Endothelial cell of hepatic sinusoid (primary cell): ENCODE data around the gene ANAPC2.

Experiments
- in situ Hi-C: cut with HindIII; loops from 2 replicates; pipeline ENCODE4 v1.10.0; 2017; ENCODE audit warnings: low sequenced_read_pairs

The ANAPC2 gene, protein sequence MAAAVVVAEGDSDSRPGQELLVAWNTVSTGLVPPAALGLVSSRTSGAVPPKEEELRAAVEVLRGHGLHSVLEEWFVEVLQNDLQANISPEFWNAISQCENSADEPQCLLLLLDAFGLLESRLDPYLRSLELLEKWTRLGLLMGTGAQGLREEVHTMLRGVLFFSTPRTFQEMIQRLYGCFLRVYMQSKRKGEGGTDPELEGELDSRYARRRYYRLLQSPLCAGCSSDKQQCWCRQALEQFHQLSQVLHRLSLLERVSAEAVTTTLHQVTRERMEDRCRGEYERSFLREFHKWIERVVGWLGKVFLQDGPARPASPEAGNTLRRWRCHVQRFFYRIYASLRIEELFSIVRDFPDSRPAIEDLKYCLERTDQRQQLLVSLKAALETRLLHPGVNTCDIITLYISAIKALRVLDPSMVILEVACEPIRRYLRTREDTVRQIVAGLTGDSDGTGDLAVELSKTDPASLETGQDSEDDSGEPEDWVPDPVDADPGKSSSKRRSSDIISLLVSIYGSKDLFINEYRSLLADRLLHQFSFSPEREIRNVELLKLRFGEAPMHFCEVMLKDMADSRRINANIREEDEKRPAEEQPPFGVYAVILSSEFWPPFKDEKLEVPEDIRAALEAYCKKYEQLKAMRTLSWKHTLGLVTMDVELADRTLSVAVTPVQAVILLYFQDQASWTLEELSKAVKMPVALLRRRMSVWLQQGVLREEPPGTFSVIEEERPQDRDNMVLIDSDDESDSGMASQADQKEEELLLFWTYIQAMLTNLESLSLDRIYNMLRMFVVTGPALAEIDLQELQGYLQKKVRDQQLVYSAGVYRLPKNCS

GRCh38 chr9:137188490-137189296, at the start of gene ANAPC2, which contains the start of gene SSNA1:
TSS of gene ANAPC2 (minus strand) at chr9:137188560. CDS start at chr9:137188532, 28 bp downstream.
TSS of gene SSNA1 (plus strand) at chr9:137188676. CDS start at chr9:137188727, 51 bp downstream.
- in situ Hi-C loops: no loop called here

GRCh38 chr9:137236936-137237421, 48.6 kb upstream of the ANAPC2 start:
- in situ Hi-C loops: no loop called here

DNA sequence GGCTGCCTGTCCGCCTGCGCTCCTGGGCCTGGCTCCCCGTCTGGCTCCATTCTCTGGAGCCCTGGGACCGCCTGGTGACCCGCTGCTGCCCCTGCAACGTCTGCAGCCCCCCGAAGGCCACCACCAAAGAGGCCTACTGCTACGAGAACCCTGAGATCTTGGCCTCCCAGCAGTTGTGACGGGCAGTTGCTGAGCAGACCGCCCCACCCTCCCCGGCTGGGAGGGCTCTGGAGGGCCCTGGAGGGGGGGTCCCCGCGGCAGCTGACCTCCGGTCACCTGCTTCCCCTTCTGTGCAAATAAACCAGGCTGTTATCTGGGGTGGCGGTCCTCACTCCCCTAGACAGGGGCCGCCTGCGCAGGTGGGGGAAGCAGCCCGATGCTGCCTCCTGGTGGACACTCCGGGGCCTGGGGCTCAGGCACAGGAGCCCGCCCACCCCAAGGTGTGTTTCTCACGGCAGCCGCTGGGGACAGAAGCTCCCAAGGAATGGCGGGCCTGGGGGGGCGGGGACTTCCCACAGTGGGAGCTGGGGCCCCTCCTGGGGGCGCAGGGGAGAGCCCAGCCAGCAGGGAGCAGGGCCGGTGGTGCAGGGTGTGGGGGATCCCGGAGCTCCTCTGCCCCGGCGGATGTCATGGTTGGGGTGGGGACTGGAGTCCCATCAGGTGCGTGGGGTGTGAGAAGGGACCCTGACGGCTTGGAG, 48.0 kb upstream of the ANAPC2 start:
- in situ Hi-C loops: no loop called here

DNA sequence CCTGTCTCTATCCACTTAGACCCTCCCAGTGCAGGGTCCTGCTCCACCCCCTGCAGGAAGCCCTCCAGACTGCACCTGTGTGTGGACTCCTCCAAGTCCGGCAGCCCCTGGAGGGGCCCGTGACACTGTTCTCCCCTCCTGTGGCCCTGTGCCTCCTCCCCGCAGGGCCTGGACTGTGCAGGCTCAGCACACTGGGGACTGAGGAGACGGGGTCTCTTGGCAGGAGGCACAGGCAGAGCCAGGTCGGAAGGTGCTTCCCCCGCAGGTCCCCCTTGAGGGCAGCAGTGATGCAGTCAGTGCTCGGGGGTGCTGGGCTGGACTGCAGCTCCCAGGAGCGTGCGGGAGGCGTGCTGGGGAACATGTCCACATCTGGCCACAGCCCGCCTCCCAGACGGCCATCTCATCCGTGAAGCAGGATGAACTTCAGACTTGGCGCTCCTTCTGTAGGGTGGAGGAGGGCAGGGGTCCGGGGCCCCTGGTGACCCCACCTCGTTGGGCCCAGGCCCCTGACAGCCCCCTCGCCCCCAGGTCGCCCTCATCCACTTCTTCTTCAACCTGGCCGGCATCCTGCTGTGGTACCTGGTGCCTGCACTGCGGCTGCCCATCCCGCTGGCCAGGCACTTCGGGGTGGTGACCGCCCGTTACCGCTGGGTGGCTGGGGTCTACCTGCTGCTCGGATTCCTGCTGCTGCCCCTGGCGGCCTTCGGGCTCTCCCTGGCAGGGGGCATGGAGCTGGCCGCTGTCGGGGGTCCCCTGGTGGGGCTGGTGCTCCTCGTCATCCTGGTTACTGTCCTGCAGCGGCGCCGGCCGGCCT, 47.3 kb upstream of the ANAPC2 start:
- in situ Hi-C loops: no loop called here

DNA sequence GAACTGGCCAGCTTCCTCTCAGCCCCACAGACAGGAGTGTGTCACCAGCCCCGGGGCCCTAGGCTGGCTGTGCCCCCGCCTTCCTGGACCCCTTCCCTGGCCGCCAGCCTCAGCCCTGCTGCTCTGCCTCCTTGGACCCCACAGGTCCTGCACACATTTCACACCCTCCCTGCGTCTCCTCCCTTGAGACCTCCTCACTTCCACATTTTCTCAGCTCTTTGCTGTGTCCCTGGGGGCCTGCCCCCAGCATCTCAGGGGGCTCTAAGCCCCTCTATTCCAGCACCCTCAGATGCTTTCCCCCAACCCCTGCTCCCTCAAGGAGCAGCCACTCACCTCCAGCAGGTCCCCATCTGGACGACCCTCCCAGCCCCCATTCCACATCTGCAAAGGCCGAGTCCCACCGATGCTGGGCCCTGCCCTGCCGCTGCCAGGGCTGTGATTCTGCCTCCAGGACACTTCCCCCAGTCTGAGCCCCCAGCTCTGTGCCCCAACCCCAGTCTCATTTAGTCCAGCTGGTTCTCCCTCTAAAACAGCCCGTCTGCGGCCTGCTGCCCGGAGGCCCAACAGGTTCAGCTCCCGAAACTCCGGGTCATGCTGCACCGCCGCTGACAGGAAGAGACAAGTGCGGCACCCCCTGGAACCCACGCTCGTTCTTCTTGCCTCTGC, 46.5 kb upstream of the ANAPC2 start:
- in situ Hi-C loops: no loop called here

DNA sequence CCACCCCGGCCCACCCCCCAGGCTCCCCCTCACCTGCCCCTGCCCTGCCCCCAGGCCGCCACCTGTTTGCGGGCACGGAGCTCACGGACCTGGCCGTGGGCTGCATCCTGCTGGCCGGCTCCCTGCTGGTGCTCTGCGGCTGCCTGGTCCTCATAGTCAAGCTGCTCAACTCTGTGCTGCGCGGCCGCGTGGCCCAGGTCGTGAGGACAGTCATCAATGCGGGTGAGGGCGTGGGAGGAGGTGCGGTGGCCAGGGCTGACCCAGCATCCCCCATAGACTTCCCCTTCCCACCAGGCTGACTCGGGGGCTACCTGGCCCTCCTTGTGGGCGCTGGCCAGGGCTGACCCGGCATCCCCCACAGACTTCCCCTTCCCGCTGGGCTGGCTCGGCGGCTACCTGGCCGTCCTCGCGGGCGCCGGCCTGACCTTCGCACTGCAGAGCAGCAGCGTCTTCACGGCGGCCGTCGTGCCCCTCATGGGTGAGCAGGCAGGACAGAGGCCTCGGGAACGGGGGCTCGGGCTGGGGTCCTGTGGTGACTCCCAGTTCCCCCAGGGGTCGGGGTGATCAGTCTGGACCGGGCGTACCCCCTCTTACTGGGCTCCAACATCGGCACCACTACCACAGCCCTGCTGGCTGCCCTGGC, 45.8 kb upstream of the ANAPC2 start:
- in situ Hi-C loops: no loop called here

- in situ Hi-C loops: no loop called here
These were observed 45.0 kb upstream of the ANAPC2 start for GRCh38 chr9:137233143-137233980.

GRCh38 chr9:137232510-137232909, 44.1 kb upstream of the ANAPC2 start:
- in situ Hi-C loops: no loop called here

- in situ Hi-C loops: no loop called here
These were observed 43.7 kb upstream of the ANAPC2 start for GRCh38 chr9:137232101-137232500.

DNA sequence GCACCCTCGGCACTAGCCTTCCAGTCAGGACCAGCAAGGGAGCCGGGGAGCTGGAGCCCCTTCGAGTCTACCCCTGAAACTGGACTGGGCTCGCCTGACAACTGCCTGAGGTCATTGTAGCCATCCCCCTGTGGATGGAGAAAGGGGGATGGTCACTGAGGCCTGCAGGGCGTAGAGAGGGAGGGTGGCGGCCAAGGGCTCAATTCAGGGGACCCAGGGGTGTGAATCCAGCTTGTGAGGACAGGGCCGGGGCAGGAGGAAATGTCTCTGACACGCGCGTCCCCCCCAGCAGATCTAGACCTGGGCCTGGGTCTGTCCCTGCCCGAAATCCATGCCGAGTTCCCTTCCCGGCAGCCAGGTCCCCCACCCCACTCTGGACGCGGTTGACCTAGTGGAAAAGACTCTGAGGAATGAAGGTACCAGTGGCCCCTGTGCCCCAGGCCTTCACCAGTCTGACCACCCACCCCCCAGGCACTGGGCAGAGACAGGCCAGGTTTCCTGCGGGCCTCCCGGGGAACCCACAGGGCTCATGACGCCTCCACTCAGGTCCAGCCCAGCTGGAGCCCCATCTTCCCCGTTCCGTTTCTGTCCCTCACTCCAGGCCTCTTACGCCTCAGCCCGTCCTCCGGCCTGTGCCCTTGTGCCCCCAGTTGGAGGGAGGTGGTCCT, 43.1 kb upstream of the ANAPC2 start:
- in situ Hi-C loops: no loop called here

DNA sequence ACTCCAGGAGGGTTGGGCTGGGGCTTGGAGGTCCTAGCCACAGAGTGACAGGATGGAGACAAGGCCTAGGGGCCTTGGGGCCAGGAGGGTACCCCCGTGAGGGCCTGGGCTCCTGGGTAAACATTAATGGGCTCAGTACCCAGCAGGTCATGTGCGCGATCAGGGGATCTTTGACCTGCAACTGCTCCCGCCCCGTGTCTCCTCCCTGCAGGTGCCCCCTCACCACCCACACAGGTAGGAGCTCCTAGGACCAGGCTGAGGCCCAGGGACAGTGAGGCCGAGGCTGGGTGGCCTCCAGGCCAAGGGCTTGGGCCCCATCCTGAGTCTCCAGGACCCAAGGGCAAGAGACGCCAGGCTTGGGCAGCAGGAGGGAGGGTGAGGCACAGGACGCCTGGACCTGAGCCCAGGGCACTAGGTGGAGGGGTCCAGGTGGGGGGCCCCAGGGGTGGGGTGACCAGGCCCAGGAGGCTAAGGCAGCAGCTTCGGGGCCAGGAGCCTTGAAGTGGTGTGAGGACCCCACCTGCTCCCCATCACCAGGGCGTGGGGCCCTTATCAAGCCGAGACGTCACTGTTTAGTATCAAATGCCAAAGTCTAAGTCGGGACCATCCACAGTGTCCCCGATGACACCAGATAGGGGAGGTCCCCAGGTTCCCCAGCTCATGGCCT, 42.5 kb upstream of the ANAPC2 start, which contains the start of gene SLC34A3:
Gene SLC34A3, plus strand, starts transcription at position 197 of the 667 bp plus-strand sequence. CDS start 802 bp downstream, outside the sequence.
- in situ Hi-C loops: no loop called here

DNA sequence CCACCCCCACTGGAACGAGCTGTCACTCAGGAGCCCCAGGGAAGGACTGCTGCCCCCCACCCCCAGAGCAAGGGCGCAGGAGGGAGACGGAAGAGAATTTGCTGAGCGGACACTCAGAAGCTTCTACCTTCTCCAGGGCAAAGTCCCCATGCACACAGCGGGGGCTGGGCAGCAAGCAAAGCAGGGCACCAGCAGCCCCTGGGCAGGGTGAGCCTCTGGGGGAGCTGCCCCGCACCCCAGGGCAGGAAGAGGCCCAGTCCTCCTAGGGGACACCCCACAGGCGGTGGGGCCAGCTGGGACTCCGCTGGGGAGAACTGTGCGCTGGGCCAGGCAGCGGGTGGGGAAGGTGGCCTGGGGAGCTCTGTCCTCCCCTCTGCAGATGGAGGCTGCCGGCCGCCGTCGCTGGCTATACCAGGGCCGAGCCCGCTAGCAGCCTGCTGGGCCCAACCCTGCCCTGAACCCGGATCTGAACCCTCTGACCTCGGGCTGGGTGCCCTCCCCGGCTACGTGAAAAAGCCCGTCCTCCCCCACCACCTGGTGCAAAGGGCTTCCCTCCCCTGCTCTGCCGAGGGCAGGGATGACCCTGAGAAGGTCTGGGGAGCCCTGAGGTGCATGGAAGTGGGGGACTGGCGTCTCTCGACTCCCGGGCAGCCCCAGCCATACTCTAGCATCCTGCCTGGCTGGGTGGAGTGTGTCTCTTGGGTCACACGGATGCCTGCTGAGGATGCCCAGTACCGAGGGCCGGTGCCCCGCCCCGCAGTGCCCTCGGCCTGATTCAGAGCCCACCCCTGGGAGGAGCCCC, 41.7 kb upstream of the ANAPC2 start:
- in situ Hi-C loops: no loop called here

DNA sequence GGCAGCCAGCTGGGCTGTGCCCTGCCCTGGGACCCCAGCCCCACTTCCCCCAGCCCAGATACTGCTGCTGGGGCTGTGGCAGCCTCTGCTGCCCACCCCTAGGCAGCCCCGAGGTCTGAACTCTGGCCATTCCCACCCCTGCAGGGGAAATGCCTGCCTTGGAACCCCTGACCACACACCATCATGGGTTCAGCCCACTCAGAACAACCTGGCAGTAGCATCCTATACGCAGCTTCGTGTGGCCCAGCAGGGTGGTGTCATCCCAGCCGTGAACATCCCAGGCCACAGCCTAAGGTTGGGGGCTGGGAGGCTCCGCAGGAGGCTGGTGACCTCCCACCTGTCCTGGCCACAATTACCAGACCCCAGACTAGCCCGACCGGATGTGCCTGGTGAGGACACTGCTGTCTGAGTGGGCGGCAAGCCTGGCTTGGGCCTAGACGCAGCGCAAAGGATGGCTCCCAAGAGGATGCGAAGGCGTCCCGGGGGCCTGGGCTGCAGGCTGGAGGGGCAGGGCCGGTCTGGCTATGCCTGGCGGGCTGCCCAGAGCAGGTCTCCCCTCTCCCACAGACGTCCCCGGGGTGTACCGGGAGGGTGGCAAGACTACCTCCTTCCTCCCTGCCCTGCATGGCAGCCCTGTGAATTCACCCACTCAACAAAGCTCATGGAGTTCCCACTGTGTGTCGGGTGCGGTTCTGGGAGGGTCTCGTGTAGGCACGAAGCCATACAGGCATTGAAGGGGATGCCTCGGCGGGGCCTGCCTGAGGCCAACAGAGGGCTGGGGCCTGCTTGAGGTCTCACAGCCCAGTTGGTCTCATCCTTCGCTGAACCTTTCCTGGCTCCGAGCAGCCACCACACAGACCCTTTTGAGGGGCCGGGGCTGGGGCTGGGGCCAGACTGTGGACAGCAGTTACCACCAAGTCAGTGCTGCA, 40.9 kb upstream of the ANAPC2 start:
- in situ Hi-C loops: no loop called here

DNA sequence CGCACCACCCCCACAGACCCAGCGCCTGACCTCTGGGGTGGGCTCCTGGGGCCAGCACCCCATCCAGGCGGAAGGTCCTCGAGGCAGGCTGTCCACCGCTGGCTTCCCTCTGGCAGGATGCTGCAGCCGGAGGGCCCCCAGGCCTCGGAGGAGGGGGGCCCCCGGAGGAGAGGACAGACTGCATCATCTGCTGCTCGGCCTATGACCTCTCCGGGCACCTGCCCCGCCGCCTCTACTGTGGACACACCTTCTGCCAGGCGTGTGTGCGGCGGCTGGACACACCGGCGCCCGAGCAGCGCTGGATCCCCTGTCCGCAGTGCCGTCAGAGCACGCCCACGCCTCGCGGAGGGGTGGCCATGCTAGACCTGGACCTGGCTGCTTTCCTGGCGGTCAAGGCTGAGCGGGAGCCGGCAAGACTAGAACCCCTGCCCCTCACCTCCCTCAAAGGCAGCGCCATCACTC, 40.2 kb upstream of the ANAPC2 start:
- in situ Hi-C loops: no loop called here
